Renal cortical epithelial cell (primary cell): Measurements from ENCODE around the gene SPTLC3. TPM values are rescaled to one million over a fixed set of nuclear protein-coding genes. Genes with fewer than 3 reads are reported as not detected.

ENCODE experiments used
- DNase-seq: peaks from one replicate; pipeline ENCODE4 v3.0.0-alpha.2; 2011; ENCODE audit warnings: low read depth
- total RNA-seq: library from RNA; depleted of rRNA; stranded (reverse); fragments of >200 nt; gene quantifications from 2 replicates; pipeline ENCODE4 v1.2.3, GENCODE V29; 2014

The SPTLC3 gene
- total RNA-seq, 1 donor from 2014 or later = 46.9 TPM

DNA sequence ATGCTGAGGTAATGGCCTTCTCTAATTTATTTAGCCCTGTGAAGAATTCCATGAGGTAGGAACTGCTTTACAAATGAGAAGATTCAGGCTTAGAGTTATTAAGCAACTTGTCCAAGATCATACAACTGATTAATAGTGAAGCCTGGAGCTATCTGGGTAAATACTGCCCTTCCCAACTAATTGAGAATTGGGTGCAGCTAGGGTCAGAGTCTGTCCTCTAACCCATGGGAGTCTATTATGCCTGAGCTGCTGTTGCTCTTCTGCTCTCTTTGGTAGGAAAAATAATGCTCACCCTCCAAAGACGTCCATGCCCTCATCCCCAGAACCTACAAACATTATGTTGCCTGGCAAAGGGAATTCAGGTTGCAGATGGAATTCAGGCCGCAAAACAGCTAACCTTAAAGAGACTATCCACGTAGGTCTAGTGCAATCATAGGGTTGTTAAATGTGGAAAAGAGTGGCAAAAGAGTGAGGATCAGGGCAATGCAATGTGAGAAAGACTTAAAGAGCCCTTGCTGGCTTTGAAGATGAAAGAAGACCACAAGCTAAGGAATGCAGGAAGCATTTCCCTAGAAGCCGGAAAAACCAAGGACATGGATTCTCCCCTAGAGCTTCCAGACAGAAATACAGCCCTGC lies 90.1 kb downstream of the SPTLC3 start:
- no peak for DNase-seq

DNA sequence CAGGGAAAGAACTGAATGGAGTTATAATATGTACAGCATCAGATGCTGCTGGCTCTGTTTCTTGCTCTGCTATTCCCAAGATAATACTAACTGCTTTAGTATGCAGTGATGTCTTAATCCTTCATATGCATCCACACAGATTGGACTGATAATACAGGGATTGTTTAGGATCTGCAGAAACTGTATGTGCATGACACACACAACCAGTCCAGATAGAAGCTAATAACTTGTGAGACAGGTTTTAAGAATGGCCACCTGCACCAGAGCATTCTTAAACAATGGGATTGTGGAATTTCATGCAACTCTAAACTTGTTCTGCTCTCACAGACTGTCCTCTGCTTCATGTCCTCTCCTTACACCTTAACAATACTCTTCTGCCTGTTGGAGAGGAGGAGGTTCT lies 90.9 kb downstream of the SPTLC3 start:
- no peak for DNase-seq

- no peak for DNase-seq
These were observed 92.5 kb downstream of the SPTLC3 start for GRCh38 chr20:13101276-13101675.

GRCh38 chr20:13101706-13102105 lies 92.9 kb downstream of the SPTLC3 start:
- DNase-seq = peak; percentile 40

GRCh38 chr20:13102237-13102636 lies 93.5 kb downstream of the SPTLC3 start:
- no peak for DNase-seq

DNA sequence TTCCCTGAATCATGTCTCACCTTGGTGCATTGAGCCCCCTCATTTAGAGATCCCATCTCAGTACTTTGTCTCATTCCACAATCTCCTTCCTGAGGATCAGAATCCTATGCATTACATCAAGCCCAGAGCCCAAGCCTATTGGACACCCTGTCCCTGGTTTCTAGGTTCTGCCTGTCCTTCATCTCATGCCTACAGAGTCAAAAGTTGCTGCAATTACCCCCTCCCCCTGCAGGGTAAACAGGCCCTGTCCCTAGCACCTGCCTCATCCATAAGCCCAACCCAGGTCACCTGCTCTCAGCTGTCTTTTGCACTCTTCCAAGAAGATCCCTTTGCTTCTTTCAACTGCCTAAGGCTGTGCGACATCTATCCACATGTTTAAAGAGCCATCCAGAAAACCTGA lies 93.9 kb downstream of the SPTLC3 start:
- DNase-seq = no peak

DNA sequence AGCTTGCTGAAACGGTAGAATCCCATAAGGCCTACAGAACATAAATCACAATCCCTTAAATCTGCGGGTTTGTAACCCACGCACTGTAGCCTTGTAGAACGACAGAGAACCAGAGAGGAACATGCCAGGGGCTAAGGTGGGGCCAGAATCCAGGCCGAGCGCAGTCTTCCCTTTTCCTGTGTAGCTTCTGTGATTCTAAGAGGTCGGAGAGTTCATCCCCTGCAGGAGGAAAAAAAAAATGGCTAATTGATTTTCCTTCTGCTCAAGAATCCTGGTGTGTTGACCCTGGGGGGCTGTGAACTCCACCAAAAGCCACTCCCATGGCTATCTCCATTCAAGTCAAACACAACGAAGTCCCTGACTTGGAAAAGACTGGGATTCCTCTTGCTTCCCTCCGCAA lies 96.3 kb downstream of the SPTLC3 start:
- no peak for DNase-seq

DNA sequence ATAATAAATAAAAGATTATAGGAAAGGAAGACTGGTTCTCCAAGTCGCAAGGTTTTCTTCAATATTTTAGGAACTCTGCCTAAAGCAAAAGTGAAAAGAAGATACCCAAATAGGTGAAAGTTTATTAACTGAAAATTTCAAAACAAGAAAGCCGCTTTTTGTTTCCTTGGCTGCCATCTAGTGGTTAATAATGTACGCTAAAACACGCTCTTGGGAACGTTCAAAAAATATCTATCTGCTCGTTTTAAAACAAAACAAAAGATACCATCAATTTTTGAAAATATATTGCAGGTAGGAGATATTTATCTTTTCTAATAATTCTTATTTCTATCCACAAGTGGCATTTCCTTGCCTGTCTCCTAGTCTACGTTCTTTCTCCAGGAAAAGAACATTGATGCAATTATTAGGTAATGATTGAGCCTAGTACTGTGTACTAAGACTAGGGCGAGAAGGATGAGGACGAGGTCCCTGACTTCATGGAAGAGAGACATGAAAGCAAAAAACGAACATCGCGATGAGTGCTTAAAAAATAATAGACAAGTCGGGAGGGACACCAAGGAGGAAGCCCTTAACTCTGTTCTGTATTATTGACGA lies 97.2 kb downstream of the SPTLC3 start:
- DNase-seq = peak; percentile 33

DNA sequence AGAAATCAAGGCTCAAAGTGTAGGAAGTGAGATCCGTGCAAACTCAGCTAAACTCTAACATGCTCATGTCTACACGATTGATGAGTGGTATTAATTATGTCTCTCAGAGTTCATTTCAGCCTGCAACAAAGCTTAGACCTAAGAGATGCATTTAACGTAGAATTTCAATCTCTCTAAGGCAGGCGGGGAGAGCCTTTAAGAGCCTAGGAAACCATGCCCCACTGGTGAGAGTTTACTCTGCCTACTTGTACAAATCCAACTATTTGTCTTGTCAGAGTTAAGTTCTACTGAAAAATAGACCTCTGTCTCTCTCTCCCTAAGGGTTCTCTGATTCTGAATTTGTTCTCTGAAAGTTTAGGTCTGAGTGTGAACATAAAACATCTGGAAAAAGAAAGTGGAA lies 100.9 kb downstream of the SPTLC3 start:
- no peak for DNase-seq

- no peak for DNase-seq
These were observed 102.0 kb downstream of the SPTLC3 start for GRCh38 chr20:13110796-13111195.

GRCh38 chr20:13111249-13111911 lies 102.6 kb downstream of the SPTLC3 start:
- no peak for DNase-seq

DNA sequence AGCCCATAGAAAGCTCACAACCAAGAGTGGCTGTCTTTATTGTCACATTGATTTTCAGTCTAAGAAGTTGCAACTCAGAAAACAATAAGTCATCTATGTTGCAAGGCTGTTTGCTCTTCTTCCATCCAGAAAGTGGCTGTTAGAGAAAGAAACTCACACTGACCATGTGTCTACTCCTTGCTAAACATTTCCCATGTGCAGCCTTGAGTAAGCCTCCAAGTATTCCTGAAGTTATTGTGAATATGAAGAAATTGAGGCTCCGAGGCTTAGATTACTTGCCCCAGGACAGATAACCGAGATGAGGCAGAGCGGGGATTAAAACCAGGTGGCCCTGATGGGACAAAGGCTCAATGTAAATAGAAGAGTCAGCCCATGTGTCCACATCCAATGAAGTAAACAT lies 105.0 kb downstream of the SPTLC3 start:
- no peak for DNase-seq

DNA sequence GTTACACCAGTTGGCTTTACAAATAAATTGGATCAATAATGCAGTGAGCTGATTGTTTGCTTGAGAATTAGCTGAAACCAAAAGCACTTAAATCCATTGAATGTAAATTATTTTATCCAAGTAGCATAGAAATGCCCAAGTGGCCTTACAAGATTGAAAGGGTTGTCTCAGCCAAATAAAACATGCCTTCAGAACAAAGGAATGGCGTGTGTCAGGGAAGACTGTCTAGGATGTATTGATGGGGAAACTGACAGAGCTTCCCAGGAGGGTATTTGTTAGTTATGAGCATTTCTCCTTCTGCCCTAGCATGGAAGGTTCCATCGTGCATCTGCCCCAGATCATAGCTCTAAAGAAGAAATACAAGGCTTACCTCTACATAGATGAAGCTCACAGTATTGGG lies 108.4 kb downstream of the SPTLC3 start:
- DNase-seq = no peak

DNA sequence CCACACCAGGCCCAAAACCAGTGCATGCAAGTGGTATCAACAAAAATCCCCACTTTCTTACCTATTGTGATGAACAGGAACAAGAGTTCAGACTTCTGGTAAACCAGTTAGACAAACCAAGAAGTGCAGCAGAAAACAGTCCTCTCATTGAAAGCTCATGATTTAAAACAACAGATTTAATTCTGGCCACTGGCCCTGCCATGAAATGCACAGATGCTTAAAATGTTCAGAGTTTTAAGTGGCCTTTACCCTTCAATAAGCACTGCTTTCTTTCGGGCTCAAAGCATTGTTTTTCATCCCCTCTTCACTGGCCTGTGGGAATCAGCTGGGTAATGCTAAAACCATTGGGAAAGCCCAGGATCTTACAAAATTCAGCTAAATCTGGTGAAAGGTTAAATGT lies 109.9 kb downstream of the SPTLC3 start:
- no peak for DNase-seq

DNA sequence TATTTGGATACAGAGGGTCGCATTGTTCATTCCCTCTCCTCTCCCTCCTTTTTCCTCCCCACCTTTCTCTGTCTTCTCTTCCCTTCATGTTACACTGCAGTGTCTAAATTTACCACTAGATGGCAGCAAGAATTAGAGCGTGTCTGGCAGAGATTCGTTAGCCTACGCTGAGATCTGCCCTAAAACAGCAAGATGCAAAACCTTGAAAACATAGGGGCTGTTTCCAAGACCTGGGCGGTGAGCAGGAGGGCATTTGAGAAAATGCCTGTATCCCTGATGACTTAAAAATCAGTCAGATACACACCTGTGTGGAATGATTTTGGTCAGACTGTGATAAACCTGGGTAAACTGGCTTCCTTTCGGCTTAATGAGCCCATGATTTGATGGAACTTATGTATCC lies 110.8 kb downstream of the SPTLC3 start:
- peak; percentile 51 for DNase-seq

GRCh38 chr20:13120471-13120870 lies 111.7 kb downstream of the SPTLC3 start:
- no peak for DNase-seq

DNA sequence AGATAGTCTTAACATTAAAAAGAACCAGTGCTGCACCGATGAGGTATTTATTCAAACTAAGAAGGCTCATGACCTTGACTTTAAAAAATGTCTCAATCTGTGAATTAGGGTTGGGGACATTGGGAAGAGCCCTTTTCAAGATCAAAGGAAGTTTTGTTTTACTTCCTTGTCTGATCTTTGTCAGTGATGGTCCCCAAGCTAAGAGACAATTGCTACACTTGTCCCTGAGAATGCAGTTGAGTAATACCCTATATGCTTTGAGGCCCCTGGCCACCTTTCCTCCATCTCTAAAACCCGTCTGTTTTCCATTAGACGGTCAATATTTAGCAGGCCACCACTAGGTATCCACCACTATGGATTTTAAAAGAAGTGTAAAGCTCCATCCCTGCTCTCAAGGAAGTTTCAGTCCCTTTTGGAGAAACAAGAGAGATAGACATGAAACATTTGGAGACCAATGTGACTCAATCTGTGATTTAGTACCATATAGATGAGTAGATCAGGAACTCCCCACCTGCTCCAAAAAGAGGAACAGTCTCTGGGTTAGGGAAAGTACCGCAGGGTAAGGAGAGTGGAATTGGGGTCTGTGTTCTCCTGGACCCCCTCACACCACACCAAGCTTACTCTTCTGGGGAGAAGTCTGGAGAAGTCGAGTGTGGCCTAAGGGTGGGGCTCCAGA lies 113.2 kb downstream of the SPTLC3 start:
- no peak for DNase-seq

DNA sequence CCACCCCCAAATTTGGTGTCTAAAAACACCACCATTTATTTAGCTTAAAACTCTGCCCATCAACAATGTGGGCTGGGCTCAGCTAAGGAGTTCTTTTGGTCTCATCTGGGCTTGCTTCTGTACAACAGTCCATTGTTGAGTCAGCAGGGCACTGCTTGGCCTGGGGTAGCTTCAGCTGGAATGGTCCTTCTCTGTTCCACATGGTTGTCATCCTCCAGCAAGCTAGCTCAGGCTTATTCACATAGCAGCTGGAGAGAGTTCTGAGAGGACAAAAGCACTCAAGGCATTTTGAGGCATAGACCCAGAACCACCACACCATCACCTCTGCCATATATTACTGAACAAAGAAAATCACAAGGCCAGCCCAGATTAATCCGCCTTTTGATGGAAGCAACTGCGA lies 116.7 kb downstream of the SPTLC3 start:
- DNase-seq = no peak

DNA sequence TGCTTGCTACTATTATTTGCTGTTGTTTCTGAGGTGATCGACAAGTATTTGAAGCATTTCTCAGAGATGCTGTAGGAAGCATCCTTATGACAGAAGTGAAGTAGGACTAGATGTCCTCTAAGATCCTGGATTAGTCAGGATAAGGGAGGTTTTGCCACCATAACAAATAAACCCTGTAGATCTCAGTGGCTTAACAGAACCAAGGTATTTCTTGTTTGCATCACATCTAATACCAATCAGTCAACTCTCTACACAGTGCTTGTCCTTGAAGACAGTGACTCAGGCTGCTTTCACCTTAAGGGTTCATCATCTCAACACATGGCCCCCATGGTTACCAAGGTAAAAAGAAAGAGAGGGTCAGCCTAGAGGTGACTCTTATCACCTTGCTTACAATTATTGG lies 119.4 kb downstream of the SPTLC3 start:
- no peak for DNase-seq

GRCh38 chr20:13130061-13130706 lies 121.4 kb downstream of the SPTLC3 start:
- DNase-seq = no peak

- DNase-seq = no peak
These were observed 121.9 kb downstream of the SPTLC3 start for GRCh38 chr20:13130707-13131103.

DNA sequence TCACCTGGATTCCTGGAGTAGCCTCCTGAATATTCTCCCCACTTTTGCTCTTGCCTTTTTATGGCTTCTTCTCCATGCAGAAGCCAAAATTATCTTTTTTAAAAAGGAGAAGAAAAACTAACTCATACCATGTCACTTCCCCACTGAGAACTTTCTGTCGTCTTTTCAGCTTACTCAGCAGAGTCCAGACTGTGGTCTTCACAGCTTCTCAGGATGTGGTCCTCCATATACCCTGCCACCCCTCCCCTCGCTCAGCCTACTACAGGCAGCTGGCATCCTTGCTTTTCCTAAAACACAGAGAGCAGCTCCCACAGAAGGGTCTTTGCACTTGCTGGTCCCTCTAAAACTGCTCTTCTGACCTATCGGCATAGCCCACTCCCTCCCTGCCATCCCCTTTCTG lies 122.9 kb downstream of the SPTLC3 start:
- no peak for DNase-seq
